NCI-H1417 treated with DMSO at 0.1 percent for 48 hours (cell line): ENCODE results near the gene LIFR.

Experiments used
- DNase-seq: peaks from one replicate; lab custom pipeline; 2025; lab: John Stamatoyannopoulos, UW

Gene LIFR

DNA sequence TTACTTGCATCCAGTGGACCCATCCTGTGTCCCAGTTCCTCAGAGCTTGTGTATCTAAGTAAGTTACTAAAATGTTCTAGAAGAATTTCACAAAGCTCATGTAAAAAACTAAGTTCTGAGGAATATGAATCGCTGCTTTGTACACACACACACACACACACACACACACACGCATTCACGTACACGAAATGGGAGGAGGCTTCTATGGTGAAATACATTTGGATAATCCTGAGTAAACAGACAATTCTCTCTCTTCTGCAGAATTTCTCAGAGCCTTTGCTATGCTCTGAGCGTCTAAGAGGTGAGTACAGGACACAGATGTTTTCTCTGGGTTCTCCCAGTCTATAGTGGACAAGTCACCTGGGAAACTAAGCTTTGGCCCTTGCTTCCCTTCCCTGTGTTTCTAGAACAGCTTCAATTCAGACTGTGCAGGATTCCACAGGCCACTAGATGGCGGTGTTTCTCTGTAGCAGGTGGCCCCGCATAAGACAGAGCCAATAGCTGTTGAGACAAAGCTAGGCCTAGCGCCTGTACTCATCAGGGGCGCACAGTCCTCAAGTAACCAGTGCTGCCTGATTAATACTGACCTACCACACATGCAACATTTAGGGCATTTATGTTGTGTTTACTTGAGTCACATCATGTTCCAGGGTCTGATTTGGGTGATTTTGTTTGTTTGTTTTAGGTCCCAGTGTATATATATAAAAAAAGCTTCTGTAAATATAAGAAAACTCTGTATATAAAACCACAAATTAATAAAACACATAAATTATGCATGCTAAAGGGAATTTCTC is 114.8 kb downstream of the LIFR start:
- peak; percentile 83 for DNase-seq

DNA sequence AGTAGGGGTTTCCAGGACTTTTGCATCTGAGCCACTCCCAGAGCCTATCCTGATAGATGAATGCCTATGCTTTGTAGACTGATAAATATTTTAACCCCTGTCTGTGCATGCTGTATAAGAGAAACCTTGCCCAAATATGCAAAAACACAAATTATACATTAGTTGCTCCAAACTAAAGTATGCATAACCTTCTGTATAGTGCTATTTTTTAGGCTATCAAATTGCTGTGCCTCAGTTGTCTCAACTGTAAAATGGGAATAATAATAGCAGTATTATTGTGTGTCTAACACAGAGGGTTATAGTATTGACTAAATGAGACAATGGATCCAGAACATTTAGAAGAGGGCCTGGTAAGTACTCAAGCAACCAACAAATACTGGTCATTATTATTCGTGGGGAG is 117.7 kb downstream of the LIFR start:
- no peak for DNase-seq

DNA sequence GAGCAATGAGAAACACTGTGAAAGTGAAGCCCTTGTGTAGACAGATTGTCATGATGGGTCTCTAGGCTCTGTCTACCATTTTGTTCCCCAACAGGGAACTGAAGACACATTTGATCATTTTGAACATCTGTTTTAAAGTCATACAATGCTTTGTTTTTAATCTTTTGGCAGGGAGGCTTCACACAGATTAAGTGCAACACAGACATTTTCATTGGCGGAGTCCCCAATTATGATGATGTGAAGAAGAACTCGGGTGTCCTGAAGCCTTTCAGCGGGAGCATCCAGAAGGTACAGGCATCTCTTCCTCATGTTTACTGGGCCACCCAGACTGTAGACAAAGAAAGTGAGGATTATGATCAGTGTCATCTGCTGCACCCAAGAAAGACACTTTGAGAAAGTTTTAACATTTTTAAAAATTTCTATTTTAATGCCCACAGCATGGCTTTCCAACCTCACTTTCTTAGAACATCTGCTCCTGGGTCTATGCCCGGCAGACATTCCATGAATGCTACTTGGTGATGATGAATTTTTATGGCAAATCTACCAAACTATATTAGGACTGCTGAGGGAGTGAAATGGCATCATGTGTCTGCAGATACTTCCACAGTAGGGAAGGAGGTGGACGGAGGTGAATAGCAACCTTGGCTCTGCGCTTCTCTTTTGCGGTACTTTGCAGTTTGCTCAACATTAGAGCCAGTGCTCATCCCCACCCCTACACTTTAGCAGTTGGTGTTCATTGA is 121.3 kb downstream of the LIFR start:
- no peak for DNase-seq

DNA sequence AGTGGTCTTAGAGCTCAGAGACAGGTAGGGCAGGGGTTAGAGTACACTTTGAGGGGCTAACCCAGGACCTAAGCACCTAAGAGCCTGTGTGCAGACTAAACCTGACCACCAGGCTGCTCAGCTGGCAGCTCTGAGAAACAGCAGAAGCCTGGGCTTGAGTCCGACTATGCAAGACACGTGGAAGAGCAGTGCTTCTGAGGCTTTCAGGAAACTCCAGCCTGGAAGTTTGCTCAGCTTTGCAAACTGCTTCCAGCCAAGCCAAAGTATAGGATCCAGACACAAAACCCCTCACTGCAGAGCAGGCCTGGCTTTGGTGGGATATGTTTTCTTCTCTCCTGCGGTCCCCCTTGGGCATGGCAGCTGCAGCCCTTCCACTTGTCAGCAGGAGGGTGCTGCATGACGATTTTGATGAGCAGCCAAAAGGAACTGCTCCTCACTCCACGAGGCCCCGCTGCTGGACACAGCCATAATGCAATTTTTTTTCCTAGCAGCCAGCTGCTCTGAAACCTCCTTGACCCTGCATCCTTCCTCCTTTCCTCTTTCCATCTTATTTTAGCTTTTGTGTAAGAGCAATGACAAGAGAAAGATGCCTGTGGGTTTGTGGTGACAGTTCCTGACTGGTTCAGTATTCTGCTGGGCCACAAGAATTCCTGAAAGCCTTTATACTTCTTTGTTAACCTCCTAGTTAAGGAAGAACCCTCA is 123.1 kb downstream of the LIFR start:
- DNase-seq: no peak

DNA sequence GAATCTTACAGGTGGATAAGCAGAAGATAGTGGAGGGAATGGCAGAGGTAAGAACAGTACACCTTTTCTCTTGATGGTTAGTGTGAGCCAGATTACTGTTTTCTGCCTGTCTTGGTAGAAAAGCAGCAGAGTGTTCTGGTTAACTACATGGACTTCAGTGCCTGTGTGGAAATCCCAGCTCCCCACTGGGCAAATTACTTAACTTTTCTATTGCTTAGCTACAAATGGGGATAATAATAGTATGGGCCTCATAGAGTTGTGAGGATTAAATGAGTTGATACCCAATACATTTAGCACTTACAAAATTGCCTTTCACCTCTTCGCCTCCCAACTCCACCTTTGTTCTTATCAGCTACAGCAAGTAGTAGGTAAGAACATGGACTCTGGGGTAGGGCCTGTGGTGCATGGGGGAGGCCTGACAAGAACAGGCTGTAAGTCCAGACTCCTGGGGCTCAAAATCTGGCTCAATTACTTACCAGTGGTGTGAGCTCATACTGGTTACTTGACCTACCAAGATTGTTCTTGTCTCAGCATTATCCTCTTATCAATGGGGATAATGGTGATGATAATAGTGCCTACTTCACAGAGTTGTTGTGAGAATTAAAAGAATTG is 125.1 kb downstream of the LIFR start:
- DNase-seq: no peak

DNA sequence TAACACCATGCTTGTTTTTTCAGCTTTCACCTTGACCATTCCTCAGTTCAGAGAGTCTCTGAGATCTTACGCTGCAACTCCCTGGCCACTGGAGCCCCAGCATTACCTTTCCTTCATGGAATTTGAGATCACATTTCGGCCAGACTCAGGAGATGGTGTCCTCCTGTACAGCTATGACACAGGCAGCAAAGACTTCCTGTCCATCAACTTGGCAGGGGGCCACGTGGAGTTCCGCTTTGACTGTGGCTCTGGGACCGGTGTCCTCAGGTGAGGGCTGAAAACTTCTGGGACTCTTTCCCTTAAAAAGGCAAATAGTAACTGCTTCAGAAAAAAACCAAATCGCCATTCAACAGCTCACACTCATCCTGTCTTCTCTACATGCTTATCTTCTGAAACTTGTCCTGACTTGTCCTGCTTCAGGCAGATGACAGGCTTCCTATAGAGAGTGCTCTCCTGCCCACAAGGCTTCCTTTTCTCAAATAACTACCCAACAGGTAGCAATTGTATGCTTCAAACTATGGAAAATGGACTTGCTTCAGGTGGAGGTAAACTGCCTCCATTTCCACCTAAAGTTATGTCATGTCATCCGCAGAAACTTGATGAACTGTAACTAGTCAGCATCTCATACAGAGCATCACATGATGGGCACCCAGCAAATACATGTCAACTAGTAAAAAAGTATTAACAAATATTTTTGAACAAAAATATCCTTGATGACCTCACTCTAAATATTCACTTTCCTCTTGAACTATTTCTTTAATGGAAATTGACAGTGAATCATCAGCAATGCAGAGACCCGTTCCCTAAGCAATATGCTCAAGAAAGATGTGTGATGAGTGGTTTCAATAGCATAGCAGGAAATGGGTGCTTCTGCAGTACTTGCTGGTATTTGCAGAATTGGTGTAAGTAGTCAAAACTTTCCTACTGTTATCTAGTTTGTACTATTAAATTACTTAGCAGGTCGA is 129.2 kb downstream of the LIFR start:
- DNase-seq: no peak

DNA sequence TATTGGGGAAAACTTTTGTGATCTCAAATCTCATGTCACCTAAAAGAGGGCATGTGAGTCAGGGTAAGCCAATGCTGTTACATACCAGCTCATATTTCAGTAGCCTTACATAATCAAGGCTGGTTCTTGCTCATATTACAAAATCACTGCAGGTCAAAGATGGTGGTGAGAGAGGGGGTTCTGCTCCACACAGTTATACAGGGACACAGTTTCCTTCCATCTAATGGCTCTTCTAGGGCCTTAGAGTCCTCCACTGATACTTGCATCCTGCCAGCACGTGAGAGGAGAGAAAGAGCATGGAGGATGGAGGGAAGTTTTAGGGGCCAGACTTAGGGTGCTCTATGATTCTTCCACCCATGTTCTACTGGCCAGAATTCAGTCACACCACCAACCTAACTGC is 130.0 kb downstream of the LIFR start:
- DNase-seq: no peak
